Brain microvascular endothelial cell (primary cell): ENCODE data around the gene AKT3.
A peak's percentile ranks its signal among the peaks of the same experiment; 100 is the strongest.
"Not testable (repeated sequence)": the region's sequence is repeated elsewhere in the genome, so short reads cannot be mapped to it uniquely, and the experiment has no call there.

Source experiments
- DNase-seq: peaks from one replicate; pipeline ENCODE4 v3.0.0-alpha.2; 2020
- H3K27ac ChIP-seq: fragments of 250-450 bp; sonication (Bioruptor Pico); 2 replicates; pipeline ENCODE4 v1.5.1; 2020; ENCODE audit warnings: mild to moderate bottlenecking, moderate library complexity
- H3K27me3 ChIP-seq: fragments of 250-450 bp; sonication (Bioruptor Pico); replicated peaks from 2 replicates; pipeline ENCODE4 v1.5.1; 2020; ENCODE audit warnings: mild to moderate bottlenecking
- H3K36me3 ChIP-seq: fragments of 250-450 bp; sonication (Bioruptor Pico); replicated peaks from 2 replicates; pipeline ENCODE4 v1.5.1; 2020; ENCODE audit warnings: mild to moderate bottlenecking
- H3K4me3 ChIP-seq: 2 replicates; pipeline ENCODE4 v1.5.1; 2011; ENCODE audit warnings: low read depth, mild to moderate bottlenecking, control low read depth, low read length, moderate library complexity
- CTCF ChIP-seq: IDR thresholded peaks from 2 replicates; pipeline ENCODE4 v1.5.1; 2011; ENCODE audit warnings: low read depth, mild to moderate bottlenecking, moderate library complexity, low read length, control low read depth, inconsistent platforms; ENCODE audit errors: missing control alignments
- in situ Hi-C: cut with HindIII; loops from 2 replicates; pipeline ENCODE4 v1.10.0; 2017; ENCODE audit warnings: low sequenced_read_pairs, low pct_ligation_motif_present

The AKT3 gene

GRCh38 chr1:243884603-243885002 is 34.6 kb upstream of the AKT3 start:
- H3K27ac ChIP-seq: no peak overlapping the region
- no peaks in the 10 kb centered on the region for H3K27me3 ChIP-seq
- in situ Hi-C loops: no loop called here
- TF ChIP-seq CTCF: no peak
- no peak overlapping the region for H3K4me3 ChIP-seq
- DNase-seq: no peak
- H3K36me3 ChIP-seq: no peaks in the 10 kb centered on the region

GRCh38 chr1:243883551-243883950 is 33.5 kb upstream of the AKT3 start:
- DNase-seq: peak; percentile 77
- H3K27ac ChIP-seq: no peak overlapping the region
- TF ChIP-seq CTCF: no peak
- in situ Hi-C loops: no loop called here
- no peaks in the 10 kb centered on the region for H3K27me3 ChIP-seq
- no peak overlapping the region for H3K4me3 ChIP-seq
- no peaks in the 10 kb centered on the region for H3K36me3 ChIP-seq

- Histone ChIP-seq H3K27ac (no peak overlapping the region), H3K36me3 (no peaks in the 10 kb centered on the region), H3K4me3 (no peak overlapping the region), H3K27me3 (no peaks in the 10 kb centered on the region)
- DNase-seq: peak; percentile 47
- no peak for TF ChIP-seq CTCF
- in situ Hi-C loops: no loop called here
Observed at GRCh38 chr1:243882276-243882675, 32.2 kb upstream of the AKT3 start.

- DNase-seq, in situ Hi-C loops, H3K4me3 ChIP-seq, H3K27ac ChIP-seq, H3K27me3 ChIP-seq, H3K36me3 ChIP-seq: not testable (repeated sequence)
Observed at GRCh38 chr1:243877058-243877457, 27.0 kb upstream of the AKT3 start.

- no peaks in the 10 kb centered on the region for H3K27me3 ChIP-seq
- DNase-seq: no peak
- TF ChIP-seq CTCF: no peak
- in situ Hi-C loops: no loop called here
- no peaks in the 10 kb centered on the region for H3K36me3 ChIP-seq
- H3K4me3 ChIP-seq: no peak overlapping the region
- no peak overlapping the region for H3K27ac ChIP-seq
Observed at GRCh38 chr1:243855616-243856318, 5.7 kb upstream of the AKT3 start.

- Histone ChIP-seq H3K27ac (no peak overlapping the region), H3K4me3 (no peak overlapping the region), H3K36me3 (no peaks in the 10 kb centered on the region), H3K27me3 (no peaks in the 10 kb centered on the region)
- no peak for TF ChIP-seq CTCF
- no peak for DNase-seq
- in situ Hi-C loops: no loop called here
Observed at GRCh38 chr1:243851765-243852164, 1.7 kb upstream of the AKT3 start.
